Liver (tissue), 3 donors: ENCODE data around the gene AAK1.

Experiments used
- CTCF ChIP-seq: fragments of 150-350 bp; IDR thresholded peaks from 2 replicates; pipeline ENCODE4 v1.5.1; 2017; ENCODE audit warnings: improper control_type of control experiment, low read depth, low read length; ENCODE audit not compliant: missing input control
- RAD21 ChIP-seq, 2 donors: IDR thresholded peaks; 2 replicates each; pipeline ENCODE4 v1.6.1; 2016; ENCODE audit warnings: antibody characterized with exemption in 2 of 2, mild to moderate bottlenecking in 2 of 2
- REST ChIP-seq: IDR thresholded peaks from 2 replicates; pipeline ENCODE4 v1.6.1; 2016; ENCODE audit warnings: antibody characterized with exemption, mild to moderate bottlenecking
- TAF1 ChIP-seq: conservative IDR thresholded peaks from 2 replicates; pipeline ENCODE4 v1.6.1; 2016; ENCODE audit warnings: antibody characterized with exemption, mild to moderate bottlenecking
- YY1 ChIP-seq: IDR thresholded peaks from 2 replicates; pipeline ENCODE4 v1.6.1; 2016; ENCODE audit warnings: antibody characterized with exemption, mild to moderate bottlenecking
- ZBTB33 ChIP-seq: IDR thresholded peaks from 2 replicates; pipeline ENCODE4 v1.6.1; 2016; ENCODE audit warnings: antibody characterized with exemption
- donor health status: healthy.
- donor health status: healthy.

- no peak for TF ChIP-seq CTCF
- TF ChIP-seq YY1: no peak
- no peak for TF ChIP-seq REST
- TF ChIP-seq ZBTB33: no peak
- TF ChIP-seq TAF1: no peak
- TF ChIP-seq RAD21 (IDR thresholded peaks at IDR 0.05): no peak
Measured at GRCh38 chr2:69645031-69645431, 1.5 kb upstream of the AAK1 start.
